Effector CD8-positive, alpha-beta T cell (primary cell): ENCODE data around the gene SAMHD1.
"Not testable (repeated sequence)": the region's sequence is repeated elsewhere in the genome, so short reads cannot be mapped to it uniquely, and the experiment has no call there.

Experiments used
- DNase-seq: peaks from one replicate; lab custom pipeline; 2025; lab: John Stamatoyannopoulos, UW

The SAMHD1 gene

GRCh38 chr20:36956016-36956415 lies 4.5 kb upstream of the SAMHD1 start:
- DNase-seq, result no peak

- DNase-seq, result no peak
Measured at GRCh38 chr20:36951979-36952738, 651 bp upstream of the SAMHD1 start.

- DNase-seq, result peak; percentile 47
Measured at GRCh38 chr20:36950414-36951197, 902 bp downstream of the SAMHD1 start.

- no peak for DNase-seq
Measured at GRCh38 chr20:36941401-36941835, 10.1 kb downstream of the SAMHD1 start.

GRCh38 chr20:36937402-36937770 lies 14.1 kb downstream of the SAMHD1 start:
- no peak for DNase-seq

- DNase-seq, result not testable (repeated sequence)
Measured at GRCh38 chr20:36936761-36937401, 14.6 kb downstream of the SAMHD1 start.

GRCh38 chr20:36936341-36936740 lies 15.2 kb downstream of the SAMHD1 start:
- DNase-seq, result no peak

GRCh38 chr20:36933571-36933970 lies 17.9 kb downstream of the SAMHD1 start:
- DNase-seq, result not testable (repeated sequence)

GRCh38 chr20:36932476-36933426 lies 18.8 kb downstream of the SAMHD1 start:
- no peak for DNase-seq

GRCh38 chr20:36932067-36932466 lies 19.4 kb downstream of the SAMHD1 start:
- DNase-seq, result not testable (repeated sequence)

- no peak for DNase-seq
Measured at GRCh38 chr20:36929691-36930090, 21.8 kb downstream of the SAMHD1 start.

- DNase-seq, result no peak
Measured at GRCh38 chr20:36929290-36929689, 22.2 kb downstream of the SAMHD1 start.

- no peak for DNase-seq
Measured at GRCh38 chr20:36927704-36928103, 23.8 kb downstream of the SAMHD1 start.

- no peak for DNase-seq
Measured at GRCh38 chr20:36926653-36927200, 24.8 kb downstream of the SAMHD1 start.

- no peak for DNase-seq
Measured at GRCh38 chr20:36925234-36925633, 26.3 kb downstream of the SAMHD1 start.

- no peak for DNase-seq
Measured at GRCh38 chr20:36924167-36925045, 27.1 kb downstream of the SAMHD1 start.

- no peak for DNase-seq
Measured at GRCh38 chr20:36920334-36920730, 31.2 kb downstream of the SAMHD1 start.

- DNase-seq, result no peak
Measured at GRCh38 chr20:36919715-36920333, 31.7 kb downstream of the SAMHD1 start.

- DNase-seq, result no peak
Measured at GRCh38 chr20:36917943-36918342, 33.6 kb downstream of the SAMHD1 start.

GRCh38 chr20:36917240-36917639 lies 34.3 kb downstream of the SAMHD1 start:
- DNase-seq, result no peak
